NCI-H1930 (cell line): ENCODE results near the gene MRPL27.
"Not testable (repeated sequence)": the region's sequence is repeated elsewhere in the genome, so short reads cannot be mapped to it uniquely, and the experiment has no call there.

Experiments
- DNase-seq, 2 experiments: peaks; one replicate each; lab custom pipeline; 2025; lab: John Stamatoyannopoulos, UW

The MRPL27 gene

DNA sequence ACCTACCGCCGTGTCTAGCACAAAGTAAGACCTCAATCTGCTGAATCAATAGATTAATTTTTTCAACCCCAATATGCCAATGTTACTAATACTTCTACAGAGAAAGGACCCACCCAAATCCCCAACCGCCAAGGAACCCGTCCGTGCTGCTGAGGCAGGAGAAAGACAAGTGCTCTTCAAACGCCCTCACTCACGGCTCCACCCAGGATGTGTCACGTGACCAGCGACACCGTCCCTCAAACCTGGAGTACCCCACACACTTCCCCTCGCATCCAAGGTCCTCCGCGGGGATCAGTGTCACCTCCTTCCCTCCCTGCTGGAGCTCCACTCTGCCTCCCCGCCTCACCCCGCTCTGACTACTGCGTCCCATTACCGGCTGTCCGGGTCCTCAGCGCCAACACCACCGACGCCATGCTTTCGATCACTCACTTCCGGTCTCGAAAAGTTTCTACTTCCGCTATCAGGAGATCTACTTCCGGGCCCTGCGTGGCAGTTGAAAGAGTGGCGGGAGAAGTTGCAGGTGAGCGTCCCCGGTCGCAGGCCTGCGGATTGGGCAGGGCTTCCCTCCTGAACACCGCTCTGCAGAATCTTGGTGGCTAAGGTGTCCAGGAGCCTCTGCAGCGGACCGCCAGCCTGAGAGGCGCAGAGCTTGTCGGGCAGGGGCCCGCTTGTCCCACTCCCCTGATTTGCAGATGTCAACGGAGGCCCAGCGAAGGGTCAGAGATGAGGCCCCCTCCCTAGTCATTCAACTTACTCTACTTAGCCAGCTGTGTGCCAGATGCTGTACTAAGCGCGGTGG lies at the start of gene MRPL27, which contains the start of gene EME1:
Gene MRPL27, minus strand, starts transcription at position 427 of the 799 bp plus-strand sequence. Its CDS starts 14 bp downstream, at position 413.
Gene EME1, plus strand, starts transcription at position 472 of the 799 bp plus-strand sequence. CDS start 1,980 bp downstream, outside the sequence.
- peak; percentile 68 to 85 for DNase-seq

DNA sequence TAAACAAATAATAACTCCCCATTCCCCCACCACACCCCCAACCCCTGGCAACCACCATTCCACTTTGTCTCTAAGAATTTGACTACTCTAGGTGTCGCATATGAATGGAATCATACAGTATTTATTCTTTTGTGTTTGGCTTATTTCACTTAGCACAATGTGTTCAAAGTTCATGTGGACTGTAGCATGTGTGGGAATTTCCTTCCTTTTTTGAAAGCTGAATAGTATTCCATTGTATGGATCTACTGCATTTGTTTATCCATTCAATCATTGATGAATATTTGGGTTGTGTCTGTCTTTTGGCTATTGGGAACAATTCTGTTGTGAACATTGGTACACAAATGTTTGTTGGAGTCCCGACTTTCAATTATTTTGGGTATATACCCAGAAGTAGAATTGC lies 49.8 kb upstream of the MRPL27 start:
- DNase-seq, result no peak

DNA sequence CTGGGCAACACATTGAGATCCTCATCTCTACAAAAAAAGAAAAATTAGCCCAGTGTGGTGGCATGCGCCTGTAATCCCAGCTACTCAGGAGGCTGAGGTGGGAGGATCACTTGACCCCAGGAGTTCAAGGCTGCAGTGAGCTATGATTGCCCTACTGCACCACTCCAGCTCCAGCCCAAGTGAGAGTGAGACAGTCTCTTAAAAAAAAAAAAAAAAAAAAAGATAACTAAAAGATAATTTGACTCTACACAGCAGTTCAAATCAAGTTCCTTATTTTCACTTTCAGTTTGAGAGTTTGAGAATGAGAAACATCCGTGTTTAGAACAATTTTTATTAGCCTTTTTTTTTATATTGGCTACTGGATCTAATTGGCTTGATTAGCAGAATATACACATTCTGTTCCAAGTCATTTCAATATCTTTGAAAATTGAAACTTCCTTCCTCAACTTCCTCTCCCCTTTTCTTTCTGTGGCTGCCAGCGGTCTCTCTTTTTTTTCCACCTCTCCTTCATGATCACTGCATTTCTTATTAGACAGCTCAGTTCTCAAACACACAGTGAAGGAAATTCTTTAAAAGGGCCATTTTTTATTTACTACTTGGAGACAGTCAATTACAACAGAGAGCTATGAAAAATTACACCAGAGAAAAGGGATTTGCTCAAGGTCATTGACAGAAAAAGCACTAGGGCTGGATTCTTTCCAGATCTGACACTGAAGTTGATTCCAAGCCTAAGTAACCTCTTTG lies 48.5 kb upstream of the MRPL27 start:
- DNase-seq, result no peak

DNA sequence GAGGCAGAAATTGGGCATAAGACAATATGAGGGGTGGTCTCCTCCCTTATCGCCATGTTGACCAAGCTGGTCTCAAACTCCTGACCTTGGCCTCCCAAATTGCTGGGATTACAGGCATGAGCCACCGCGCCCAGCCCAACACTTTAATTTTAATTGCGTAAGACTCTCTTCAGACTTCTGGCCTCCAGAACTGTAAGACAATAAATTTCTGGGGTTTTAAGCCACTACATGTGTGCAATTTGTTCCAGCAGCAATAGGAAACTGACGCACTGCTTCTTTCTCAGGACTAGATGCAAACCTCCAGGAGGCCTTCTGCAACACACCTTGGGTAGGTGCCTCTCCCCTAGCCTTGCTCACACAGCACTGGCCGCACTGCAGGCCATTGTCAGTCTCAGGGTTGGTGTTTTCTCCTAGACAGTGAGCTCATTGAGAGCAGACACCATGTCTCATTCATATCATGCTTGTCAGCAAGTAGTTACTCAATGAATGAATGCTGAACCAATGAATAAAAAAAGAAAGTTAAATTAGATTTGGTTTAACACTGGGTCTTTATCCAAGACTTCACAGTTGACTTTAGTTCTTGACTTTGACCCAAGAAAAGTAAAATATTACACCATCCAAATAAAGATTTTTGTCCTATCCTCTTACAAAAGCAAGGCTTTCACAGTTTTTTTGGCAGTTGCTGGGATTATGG lies 47.6 kb upstream of the MRPL27 start:
- no peak for DNase-seq

DNA sequence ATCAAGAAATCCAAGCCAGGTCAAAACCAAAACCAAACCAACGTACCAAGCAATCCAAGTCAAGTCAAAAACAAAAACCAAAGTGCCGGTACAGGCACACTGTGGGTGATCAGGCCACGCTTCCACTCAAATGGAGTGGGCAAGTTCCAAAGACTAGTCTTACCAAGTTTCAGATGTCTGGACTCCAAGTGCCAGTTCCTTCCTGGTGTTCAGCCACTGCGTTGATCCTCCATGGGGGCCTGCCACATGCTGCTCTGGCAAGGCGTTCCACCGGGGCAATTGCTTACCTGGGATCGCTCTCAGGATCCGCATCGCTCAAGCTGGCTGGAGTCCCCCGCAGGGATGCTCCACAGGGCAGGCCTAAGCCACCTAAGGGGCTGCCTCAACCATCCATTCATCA lies 46.6 kb upstream of the MRPL27 start:
- not testable (repeated sequence) for DNase-seq

DNA sequence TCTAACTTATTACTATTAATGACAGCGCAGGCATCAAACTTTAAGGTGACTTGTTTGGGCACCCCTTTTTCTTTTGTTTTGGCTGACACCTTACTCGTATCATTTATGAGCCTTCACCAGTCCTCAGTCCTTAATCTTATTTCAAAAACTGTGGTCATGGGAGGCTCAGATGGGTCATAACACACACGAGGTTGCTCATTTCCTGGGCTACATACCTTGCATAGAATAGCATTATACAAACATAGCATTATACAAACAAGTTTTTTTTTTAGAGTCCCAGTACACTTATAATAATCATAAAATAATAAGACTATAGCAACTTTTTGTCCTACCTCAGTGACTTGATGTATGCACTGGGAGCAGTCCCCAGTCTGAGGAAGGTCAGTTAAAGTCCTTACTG lies 41.8 kb upstream of the MRPL27 start:
- no peak for DNase-seq

DNA sequence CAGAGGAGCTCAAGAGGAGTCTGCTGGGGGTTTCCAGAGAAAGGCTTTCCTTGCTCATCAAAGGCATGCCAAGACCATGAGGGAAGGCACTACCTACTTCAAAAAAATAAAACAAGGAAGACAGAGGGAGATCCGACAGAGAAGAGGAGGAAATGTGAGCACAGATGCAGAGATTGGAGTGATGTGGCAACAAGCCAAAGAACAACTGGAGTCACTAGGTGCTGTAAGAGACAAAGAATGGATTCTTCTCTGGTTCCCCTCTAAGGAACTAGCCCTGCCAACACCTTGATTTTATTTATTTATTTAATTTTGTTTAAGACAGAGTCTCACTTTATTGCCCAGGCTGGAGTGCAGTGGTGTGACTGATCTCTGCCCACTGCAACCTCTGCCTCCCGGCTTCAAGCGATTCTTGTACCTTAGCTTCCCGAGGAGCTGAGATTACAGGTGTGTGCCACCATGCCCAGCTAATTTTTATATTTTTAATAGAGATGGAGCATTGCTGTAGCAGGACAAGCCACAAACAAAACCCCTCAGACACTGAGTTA lies 39.3 kb upstream of the MRPL27 start:
- DNase-seq, result no peak

DNA sequence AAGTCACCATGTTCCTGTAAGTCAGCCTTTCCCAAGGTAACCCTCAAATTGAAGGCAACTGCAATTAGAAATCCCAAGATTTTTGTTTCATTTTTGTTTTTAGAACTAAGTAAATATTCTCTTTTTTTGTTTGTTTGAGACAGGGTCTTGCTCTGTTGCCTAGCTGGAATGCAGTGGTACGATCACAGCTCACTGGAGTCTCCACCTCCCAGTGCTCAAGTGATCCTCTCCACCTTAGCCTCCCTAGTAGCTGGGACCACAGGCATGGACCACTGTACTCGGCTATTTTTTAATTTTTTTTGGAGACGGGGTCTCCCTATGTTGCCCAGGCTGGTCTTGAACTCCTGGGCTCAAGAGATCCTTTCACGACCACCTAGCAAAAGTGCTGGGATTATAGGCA lies 34.9 kb upstream of the MRPL27 start:
- DNase-seq, result no peak

DNA sequence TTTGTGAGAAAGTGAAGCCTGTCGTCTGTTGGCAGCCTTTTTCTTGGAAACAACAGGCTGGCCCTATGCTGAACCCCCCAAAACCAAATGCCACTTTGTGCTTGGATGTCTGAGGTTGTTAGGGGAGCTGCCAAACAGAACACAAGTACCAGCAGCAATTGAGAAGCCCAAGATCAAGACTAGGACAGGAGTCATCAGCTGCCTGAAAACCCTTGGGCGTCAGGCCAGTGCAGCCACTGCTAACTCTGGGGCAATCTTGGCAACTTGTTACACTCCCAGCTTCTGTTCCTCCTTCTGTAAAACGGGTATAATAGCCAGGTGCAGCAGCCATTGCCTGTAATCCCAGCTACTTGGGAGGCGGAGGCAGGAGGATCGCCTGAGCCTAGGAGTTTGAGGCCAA lies 33.6 kb upstream of the MRPL27 start:
- no peak for DNase-seq

DNA sequence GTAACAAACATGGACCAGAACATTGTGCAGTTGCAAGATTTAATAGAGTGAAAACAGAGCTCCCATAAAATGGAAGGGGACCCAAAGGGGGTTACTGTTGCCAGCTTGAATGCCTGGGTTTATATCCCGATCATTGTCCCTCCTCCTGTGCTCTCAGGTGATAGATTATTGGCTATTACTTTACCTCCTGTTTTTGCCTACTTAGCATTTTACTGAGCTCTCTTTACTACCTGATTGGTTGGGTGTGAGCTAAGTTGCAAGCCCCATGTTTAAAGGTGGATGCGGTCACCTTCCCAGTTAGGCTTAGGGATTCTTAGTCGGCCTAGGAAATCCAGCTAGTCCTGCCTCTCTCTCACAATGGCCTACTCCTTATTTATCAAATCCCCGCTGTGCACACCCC lies 32.4 kb upstream of the MRPL27 start:
- DNase-seq, result not testable (repeated sequence)

DNA sequence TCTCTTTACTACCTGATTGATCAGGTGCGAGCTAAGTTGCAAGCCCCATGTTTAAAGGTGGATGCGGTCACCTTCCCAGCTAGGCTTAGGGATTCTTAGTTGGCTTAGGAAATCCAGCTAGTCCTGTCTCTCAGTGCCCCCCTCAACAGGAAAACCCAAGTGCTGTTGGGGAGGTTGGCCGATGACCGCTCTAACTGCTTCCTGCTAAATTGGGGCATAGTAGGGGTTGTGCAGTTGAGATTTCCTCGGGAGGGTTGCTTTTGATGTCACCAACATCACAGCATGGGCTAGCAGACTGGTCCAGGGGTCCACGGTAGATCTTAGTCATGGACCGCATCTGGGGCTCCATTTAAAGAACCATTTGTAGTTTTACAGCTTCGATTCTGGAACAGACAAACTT lies 26.6 kb upstream of the MRPL27 start:
- not testable (repeated sequence) for DNase-seq

DNA sequence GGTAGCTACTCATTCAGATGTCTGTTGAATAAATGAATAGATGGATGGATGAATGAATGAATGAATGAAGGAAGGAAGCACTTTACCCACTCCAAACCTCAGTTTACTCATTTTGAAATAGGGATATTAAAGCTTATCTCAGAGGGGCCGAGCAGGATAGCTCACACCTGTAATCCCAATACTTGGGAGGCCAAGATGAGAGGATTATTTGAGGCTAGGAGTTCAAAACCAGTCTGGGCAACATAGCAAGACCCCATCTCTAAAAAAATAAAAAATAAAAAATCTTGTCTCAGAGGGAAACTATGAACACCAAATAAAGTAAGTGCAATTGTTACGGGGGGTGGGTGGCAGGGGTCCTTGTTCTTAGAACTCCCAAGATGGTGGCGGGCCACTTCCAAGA lies 25.7 kb upstream of the MRPL27 start:
- DNase-seq, result not testable (repeated sequence)

DNA sequence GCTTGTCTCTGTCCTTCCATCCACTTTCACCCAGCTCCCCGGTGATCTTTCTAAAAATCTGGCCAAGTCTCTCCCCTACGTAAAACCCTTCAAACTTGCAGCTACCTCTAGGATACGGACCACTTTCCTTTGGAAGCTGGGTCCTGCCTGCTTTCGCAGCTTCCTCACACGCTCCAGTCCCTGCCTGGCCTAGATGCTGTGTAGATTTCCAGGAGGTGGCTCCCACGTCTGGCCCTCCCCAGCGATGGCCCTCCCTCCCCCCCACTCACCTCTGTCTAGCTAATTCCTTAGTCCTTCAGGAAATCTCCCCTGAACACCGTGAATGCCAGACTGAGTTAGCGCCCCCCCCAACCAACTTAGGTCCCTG lies 24.9 kb upstream of the MRPL27 start:
- no peak for DNase-seq

DNA sequence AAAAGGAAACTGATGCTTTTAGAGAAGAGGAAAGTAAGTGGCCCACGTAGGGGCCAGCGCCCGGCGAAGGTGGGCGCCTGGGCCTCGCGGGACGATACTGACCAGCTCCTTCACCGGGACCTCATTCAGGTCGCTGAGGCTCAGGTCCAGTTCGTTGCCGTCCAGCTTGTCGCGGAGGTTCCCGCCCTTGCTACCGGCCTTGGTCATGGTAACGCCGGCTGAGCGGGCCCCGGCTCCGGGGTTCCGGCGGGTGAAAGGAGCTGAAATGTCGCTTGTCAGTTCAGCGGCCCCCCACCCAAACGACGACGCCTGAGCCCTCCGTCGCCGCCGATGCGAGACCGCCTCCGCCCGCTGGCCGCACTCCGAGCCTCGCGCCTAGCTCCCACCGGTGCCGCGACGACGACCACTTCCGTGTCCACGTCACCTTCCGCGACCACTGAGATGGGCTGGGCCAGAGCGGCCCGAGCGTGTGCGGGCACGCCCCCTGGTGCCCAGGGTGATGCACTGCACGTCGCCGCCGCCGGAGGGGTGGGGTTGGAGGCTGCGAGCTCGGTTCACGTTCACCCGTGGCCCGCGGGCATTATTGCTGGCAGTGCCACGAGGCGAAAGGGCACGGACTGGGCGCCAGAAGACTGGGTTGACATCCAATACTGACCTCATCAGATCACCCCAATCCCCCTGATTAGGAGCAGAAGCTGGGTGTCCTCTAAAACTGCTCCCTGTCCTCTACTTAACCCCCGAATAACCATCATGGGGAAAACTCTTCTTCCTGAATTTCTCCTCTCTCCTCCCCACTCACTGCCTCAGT lies 24.3 kb upstream of the MRPL27 start, which contains the start of gene LRRC59:
Gene LRRC59, minus strand, starts transcription at position 413 of the 808 bp plus-strand sequence. Its CDS starts 206 bp downstream, at position 207.
- DNase-seq, result peak; percentile 62 to 86

DNA sequence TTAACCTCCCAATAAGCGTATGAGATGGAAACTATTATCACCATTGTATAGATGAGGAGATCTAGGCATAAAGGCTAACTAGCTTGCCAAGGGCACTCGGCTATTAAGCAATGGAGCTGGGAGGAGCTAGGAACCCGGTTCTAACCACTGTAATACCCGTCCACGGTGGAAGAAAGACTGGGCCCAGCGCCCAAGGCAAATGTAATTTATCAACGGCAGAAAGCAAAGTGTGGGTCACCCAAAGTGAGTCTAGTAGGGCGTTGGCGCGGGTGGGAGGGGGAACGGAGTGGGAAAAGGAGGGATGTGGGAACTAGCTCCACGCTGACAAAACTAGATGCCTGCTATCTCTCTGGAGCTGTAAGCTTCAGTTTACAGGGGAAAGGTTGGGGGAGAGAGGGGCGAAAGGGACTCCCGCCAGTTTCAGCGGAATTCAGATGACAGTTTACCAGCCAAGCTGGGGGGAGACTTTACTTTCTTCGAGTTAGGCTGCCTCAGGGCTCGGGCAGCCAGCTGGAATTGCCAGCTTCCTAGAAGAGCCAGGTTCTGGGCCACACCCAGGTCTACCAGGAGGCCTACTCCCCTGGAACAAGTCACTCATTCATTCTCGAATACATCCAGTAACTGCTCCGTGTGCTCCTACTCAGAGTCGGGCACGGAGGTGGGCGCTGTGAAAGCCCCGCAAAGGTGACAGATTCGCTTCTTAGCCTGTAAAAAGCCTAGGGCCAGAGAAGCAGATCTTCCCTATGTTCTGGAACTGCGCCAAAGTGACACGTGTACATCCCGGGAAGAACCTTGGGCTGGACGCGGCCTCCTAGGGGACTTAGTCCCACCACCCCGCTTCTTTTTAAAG lies 23.5 kb upstream of the MRPL27 start:
- peak in 1 of 2 experiments; percentile 9 for DNase-seq

DNA sequence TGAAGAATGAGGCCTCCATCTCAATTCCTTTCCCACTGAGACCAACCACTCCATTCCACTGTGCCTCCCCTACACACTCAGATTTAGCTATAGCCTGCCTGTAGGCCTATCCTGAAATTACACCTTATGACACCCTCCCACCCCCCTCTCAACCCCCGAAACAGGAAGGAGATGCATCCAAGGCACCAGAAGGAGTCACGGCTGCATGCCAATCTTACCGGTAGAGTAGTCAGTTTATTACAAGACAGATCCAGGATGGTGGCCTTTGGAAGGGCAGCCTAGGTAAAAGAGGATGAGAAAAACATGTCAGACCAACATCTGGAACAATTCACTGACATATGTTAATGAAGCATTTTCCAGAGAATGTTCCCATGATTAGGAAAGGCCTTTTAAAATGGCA lies 21.7 kb upstream of the MRPL27 start:
- DNase-seq, result no peak

DNA sequence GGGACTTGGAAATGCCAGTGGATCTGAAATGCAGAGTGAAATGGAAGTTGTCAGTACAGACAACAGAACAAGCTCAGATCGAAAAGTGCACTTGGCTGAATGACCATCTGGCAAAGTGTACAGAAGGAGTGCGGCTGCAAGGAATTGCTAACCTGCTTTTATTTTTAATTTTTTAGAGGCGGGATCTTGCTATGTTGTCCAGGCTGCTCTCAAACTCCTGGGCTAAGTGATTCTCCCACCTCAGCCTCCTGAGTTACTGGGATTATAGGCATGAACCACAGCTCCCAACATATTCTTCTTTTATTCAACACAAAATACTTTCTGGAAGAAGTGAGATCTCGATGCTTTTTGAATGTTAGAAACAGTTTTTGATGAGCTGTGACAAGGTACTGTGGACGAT lies 20.7 kb upstream of the MRPL27 start:
- no peak for DNase-seq

DNA sequence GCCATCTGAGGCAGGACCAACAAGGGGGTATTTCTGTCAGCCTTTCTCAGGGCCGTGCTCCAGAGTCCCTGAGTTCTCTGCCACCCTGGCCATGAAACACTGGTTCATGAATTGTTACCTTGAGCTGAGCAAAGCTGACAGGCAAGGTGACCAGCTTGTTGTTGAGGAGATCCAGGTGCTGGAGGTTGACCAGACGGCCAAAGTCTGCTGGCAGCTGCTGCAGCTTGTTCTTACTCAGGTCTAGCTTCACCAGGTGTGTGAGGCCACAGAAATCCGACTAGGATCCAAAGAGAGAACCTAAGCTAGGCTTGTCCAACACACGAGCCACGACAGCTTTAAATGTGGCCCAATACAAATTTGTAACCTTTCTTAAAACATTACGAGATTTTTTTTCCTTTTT lies 19.6 kb upstream of the MRPL27 start:
- DNase-seq, result no peak

DNA sequence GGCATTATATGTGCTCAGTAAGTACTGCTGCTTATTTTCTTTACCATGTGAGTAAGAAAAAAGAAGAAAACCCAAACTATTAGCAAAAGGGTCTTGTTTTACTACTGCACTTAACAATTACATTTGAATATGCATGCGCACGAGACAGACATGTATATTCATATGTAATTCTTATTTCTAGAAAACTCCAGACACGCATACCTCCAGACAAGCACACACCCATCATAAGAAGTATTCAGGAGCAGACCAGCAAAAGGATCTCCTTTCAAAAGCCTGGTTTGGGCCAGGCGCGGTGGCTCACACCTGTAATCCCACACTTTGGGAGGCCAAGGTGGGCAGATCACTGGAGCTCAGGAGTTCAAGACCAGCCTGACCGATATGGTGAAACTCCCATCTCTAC lies 16.6 kb upstream of the MRPL27 start:
- DNase-seq, result no peak

DNA sequence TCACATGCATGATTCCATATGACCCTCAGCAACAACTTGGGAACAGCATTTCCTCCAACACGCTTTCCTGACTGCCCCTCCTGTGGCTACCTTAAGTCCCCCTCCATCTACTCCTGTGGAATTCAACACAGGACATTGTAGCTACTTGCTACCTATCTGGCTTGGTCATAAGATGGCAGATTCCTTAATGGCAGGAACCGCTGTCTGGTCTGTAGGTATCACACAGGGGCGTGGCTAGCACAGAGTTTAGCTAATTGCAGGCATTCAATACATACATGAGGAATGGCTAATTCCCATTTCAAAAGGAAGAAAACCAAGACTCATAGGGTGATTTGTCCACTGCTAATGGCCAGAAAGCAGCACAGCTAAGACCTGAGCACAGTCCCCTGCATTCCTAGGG lies 15.7 kb upstream of the MRPL27 start:
- DNase-seq, result no peak
